ENCODE results near the gene PPP1R27.

The PPP1R27 gene

DNA sequence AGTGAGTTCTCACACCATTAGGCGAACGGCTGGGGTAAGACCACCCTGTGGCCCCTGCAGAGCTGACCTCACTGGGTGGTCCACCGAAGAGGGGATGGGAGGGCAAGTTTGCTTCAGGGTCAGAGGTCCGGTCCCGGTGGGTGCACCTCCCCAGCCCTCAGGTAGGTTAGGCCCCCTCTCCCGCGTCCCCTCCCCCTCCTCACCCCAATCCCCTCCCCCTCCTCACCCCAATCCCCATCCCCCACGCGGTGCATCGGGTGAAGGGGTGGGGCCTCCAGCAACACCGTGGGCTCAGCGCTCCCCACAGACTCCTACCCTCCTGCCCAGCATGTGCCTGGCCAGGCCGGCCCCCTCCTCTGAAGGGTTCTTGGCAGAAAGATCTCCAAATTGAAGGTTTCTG, 15.1 kb downstream of the PPP1R27 start:
- no peak for DNase-seq

DNA sequence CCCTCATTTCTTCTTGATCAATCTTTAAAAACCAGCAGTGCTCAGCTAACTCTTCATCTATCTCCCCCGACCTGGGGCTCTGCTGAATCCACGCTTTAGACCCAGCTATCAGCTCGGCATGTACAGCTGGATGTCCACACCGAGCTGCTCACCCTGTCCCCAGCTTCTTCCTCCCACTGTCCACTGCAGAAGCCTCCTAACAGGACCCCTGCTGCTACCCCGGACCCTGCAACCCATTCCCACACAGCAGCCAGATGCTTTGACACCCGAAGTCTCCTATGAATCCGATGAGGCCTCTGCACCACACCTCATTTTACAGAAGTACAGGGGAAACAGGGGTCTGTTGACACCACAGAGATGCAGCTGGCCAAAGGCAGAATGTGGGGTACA, 17.1 kb downstream of the PPP1R27 start:
- DNase-seq: no peak

DNA sequence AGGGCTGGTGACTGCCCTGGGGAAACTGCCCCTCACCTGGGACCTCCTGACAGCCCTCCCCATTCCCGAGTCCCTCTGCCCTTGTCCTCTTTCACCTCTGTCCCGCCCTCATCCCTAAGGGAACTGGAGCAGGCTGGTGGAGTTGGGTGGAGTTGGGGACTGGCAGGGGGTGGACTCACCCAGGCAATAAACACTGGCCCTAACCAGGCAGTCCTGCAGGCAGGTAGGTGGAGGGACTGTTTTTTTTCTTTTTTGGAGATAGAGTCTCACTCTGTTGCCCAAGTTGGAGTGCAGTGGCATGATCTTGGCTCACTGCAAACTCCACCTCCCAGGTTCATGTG, 19.2 kb downstream of the PPP1R27 start:
- no peak for DNase-seq

DNA sequence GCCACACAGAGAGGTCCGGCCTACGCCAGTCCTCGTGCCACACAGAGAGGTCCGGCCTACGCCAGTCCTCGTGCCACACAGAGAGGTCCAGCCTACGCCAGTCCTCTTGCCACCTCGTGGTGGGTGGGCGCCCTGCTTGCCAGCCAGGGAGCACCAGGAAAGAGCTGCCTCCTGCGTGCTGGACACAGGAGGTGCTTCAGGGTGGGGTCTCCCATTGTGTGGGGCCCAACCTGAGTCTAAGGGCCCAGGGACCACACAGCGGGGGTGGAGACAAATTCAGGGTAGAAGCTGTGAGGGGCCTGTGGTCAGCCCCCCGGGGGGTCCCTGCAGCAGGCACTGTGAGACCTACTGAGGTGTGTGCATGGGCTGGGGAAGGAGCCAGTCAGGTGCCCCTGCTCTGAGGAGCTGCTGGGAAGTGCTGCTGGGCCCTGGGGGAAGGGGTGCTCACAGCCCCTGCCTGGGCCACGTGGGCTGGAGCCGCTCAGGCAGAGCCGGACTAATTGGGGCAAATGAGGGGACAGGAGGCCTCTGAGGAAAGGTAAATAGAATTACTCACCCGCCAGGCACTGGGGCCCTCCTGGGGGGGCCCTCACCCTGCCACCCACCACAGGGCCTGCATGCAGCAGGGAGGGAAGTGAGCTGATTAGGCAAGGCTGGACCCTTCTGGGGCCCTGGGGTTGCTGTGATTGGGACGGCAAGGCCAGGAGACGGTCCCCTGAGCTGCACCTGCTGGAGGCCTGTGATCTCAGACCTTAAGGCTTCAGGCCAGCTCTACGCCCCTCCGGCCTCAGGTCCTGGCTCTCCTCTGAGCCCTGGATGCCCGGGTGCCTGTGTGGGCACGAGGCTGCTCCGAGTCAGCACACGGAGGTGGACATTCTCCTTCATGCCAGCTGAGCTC, 19.9 kb downstream of the PPP1R27 start:
- no peak for DNase-seq

DNA sequence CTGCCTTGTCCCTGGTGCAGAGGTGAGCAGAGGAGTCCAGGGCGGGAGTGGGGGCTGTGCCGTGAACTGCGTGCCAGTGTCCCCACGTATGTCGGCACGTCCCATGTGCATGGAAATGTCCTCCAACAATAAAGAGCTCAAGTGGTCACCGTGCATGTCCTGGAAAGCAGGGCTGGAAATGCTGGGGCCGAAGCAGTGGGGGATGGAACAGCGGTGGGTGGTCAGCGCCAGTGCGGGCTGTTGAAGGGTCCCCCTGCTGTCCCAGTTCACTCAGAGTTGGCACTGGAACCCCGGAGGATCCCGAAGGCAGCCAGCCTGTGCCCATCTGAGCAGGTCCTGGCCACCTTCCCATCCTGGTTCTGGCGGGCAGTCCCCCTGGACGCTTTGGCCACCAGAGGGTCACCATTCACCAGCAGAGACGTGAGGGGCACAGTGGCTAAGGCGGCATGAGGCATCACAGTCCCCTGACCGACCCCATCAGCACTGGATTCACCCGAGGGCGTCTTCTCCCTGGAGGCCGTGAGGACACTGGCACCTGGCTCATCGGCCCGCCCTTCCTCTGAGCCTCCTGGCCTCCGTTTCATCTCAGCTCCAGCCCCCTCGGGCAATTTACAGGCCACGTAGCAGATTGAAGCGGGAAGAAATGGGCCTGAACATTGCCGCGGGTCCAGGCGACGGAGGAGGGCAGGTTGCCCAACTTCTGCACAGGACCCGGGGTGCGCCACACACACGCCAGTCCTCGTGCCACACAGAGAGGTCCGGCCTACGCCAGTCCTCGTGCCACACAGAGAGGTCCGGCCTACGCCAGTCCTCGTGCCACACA, 20.8 kb downstream of the PPP1R27 start:
- DNase-seq: no peak

DNA sequence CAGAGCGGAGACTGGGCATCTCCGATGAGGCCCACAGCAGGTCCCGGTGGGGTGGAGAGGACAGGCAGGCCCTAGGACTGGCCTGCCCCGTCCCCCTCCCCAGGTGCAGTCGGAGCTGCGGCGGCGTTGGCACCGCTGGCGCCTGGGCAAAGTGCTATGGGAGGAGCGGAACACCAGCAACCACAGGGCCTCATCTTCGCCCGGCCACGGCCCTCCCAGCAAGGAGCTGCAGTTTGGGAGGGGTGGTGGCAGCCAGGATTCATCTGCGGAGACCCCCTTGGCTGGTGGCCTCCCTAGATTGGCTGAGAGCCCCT, 21.5 kb downstream of the PPP1R27 start:
- no peak for DNase-seq

DNA sequence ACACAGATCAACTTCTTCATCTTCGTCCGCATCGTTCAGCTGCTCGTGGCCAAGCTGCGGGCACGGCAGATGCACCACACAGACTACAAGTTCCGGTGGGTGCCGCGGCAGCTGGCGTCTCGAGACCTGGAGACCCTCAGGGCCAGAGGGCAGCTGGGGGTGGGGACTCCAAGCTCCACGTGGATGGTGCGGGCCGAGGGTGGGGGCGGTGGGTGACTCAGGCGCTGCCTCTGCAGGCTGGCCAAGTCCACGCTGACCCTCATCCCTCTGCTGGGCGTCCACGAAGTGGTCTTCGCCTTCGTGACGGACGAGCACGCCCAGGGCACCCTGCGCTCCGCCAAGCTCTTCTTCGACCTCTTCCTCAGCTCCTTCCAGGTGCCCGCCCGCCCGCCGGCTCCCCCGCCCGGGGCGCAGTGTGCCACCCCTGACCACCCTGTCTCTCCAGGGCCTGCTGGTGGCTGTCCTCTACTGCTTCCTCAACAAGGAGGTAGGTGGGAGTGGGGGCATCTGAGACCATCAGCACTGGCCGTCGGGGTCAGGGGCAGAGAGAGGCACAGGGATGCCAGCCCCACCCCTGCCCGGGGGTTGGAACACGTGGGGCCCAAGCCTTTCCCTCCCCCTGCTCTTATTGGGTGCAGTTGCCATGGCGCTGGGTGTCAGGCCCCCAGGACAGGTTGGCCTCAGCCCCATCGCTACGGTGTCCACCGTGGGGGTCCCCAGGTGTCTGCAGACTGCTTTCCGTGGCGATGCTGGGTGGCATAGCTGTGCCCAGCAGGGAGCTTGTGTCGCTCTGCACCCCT, 22.1 kb downstream of the PPP1R27 start:
- DNase-seq: no peak

DNA sequence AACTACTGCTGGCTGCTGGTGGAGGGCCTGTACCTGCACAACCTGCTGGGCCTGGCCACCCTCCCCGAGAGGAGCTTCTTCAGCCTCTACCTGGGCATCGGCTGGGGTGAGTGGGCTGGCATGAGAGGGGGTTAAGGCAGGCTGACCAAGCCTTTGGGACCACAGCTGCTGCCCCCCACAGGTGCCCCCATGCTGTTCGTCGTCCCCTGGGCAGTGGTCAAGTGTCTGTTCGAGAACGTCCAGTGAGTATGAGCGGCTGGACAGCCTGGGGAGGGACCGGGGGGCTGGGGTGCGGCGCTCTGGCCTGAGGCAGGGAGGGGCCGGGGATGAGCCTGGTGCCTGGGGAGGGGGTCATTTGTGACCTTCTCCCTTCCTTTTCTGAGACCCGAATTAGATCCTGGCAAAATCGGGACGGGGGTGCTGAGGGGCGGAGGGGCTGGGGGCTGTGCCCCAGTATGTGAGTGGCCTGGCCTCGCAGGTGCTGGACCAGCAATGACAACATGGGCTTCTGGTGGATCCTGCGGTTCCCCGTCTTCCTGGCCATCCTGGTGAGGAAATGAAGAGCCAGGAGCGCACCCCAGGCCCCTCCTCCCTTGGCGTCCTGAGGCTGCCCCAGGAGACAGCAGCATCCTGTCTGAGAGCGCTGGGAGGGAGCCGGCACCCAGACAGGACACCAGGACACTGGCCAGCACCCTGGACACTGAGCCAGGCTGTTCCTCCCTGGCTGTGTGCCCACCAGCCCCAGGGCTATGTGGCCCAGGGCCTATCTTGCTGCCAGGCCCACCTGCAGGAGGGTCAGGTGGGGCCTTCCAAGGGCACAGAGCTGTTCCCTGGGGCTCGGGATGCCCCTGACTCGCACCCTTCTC, 22.9 kb downstream of the PPP1R27 start:
- no peak for DNase-seq

DNA sequence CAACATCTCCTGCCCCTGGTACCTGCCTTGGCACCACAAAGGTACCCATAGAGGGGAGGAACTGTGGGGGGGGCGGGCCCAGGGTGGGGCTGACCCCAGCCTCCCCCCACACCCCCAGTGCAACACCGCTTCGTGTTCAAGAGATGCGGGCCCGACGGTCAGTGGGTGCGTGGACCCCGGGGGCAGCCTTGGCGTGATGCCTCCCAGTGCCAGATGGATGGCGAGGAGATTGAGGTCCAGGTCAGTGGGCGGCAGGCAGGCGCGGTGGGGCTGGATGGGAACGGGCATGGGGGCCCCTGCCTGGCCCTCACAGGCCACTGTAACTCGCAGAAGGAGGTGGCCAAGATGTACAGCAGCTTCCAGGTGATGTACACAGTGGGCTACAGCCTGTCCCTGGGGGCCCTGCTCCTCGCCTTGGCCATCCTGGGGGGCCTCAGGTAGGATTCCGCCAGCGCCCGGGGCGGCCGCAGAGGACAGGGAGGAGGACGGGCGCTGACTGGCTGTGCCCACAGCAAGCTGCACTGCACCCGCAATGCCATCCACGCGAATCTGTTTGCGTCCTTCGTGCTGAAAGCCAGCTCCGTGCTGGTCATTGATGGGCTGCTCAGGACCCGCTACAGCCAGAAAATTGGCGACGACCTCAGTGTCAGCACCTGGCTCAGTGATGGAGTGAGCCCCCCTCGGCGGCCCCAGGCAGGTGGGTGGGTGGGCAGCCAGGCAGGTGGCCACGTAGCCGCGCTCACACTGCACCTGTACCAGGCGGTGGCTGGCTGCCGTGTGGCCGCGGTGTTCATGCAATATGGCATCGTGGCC, 23.8 kb downstream of the PPP1R27 start:
- DNase-seq: no peak

DNA sequence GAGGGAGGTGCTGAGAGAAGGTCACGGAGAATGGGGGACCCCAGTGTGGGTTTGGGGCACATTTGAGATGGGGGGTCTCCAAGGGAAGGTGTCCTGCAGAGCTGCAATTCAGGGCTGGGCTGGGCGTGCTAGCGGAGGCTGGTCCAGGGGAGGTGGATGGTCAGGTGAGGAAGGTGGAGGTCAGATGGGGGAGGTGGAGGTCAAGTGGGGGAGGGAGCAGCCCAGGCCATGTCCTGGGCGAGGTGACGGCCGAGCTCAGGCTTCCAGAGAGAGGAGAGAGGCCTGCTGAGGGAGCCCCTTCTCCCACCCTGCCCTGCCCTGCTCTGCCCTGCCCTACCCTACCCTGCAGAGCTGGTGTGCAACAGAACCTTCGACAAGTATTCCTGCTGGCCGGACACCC, 24.4 kb downstream of the PPP1R27 start:
- DNase-seq: no peak

DNA sequence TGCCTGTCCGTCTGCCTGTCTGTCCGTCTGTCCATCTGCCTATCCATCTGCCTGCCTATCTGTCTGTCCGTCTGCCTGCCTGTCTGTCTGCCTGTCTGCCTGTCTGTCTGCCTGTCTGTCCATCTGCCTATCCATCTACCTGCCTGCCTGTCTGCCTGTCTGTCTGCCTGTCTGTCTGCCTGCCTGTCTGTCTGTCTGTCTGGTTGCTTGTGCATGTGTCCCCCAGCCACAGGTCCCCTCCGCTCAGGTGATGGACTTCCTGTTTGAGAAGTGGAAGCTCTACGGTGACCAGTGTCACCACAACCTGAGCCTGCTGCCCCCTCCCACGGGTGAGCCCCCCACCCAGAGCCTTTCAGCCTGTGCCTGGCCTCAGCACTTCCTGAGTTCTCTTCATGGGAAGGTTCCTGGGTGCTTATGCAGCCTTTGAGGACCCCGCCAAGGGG, 25.3 kb downstream of the PPP1R27 start:
- no peak for DNase-seq

DNA sequence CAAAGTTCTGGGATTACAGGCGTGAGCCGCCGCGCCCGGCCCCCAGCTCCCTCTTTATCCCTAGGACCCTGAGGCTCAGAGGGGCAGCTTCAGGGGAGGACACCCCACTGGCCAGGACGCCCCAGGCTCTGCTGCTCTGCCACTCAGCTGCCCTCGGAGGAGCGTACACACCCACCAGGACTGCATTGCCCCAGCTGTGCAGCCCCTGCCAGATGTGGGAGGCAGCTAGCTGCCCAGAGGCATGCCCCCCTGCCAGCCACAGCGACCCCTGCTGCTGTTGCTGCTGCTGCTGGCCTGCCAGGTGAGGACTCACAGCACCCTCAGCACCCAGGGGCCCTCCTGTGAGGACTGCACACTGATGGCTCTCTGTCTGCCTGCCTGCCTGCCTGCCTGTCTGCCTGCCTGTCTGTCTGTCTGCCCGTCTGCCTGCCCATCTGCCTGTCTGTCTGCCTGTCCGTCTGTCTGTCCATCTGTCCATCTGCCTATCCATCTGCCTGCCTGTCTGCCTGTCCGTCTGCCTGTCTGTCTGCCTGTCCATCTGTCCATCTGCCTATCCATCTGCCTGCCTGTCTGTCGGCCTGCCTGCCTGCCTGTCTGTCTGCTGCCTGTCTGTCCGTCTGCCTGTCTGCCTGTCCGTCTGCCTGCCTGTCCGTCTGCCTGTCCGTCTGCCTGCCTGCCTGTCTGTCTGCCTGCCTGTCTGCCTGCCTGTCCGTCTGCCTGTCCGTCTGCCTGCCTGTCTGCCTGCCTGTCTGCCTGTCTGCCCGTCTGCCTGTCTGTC, 25.9 kb downstream of the PPP1R27 start:
- no peak for DNase-seq

DNA sequence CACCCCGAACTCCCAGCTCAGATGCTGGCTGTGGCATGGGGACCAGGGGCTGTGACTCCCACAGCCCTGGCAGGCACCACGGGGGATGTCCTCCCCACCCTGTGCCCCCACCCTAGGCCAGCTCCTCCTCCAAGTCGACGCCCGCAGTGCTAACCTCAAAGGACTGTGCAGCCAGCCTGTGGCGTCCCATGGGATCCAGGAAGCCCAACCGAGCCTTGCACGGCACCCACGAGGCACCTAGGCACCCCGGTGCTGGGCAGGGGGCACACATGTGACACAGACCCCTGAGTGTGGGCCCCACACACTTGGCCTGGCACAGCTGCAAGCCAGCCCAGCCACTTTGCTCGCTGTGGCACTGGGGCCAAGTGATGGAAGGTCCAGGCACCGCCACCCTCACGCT, 27.0 kb downstream of the PPP1R27 start:
- DNase-seq: no peak

DNA sequence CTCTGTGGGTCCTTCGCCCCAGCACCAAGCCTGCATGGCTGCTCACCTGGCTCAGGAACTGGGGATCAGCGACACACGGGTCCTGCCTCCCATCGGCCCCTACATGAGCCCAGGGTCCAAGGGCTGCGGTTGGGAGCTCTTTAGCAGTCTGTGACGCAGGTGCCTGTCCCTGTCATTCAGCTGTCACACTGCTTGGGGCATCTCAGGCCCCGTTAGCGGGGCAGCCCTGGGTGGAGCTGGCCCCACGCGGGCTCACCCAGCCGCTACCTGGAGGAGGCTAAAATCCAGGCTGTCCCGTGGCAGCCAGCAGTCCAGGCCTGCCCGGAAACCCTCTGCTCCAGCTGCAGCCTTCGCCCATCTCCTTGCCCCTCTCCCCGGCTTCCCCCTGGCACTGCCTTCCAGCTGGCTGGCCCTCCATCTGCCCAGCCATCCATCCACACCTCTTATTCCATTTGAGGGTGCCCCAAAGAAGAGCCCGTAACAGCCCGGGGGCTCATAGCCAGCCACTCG, 27.6 kb downstream of the PPP1R27 start:
- DNase-seq: no peak

DNA sequence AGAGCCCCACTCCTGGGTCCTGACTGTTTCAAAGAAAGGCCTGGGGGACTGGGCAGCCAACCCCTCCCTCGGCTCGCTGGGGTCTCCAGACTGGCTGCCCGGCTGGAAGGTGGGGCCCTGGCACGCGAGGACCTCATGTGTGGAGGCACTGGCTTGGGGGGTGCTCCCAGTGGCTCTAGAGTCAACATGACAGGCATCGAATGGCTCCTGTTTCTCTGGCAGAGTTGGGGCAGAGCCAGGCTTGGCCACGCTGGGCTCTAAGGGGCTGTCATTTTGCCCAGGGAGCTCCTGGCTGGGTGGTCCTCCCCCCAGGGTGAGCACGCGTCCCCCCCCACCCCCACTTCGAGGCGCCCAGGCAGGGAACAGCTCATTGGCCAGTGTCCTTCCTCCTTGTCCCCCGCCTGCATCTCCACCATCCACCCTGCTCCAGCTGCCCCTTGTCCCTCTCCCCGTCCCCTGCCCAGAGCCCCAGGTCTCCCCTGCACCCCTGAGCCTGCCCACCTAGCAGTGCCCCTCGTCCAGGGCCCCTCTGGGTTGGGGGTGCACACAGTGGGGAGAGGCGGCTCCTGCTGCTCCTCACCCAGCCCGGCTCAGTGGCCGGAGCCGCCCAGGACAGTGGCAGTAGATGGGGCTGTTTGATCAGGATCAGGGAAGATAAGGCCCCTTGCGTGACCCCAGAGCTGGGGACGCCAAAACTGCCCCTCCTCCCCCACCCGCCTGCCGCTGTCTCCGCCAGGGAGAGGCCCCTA, 28.2 kb downstream of the PPP1R27 start:
- DNase-seq: no peak

DNA sequence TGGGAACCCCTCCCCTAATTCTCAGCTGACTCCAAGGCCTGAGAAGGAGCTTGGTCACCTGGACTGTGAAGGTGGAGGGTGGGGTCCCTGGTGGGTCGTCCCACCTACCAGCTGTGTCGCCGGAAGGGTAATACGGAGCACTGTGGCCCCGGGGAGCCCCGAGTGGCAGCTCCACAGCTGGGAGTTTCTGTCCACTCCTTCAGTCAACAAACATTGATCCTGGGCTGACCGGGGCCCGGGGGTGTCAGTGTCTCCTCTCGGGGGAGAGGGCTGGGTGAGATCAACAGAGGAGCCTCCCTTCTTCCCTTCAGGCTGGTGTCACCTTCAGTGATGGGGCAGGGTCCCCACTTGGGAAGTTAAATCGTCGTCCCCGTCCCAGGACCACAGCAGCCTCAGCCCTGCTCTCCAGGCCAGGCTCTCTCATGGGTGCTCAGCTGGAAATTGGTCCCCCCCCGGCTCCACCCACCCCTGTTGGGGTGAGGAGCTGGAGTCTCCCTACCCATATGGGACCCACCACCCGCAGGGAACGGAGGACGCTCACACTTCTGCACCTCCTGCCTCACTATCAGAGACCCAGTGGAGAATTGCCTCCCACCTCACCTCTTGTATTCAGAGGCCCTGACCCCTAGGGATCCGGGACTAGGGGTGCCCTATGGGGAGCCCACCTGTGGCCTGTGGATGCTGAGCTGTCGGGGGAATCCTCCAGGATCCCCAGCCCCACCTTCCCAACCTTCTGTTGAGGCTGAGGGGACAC, 29.0 kb downstream of the PPP1R27 start:
- DNase-seq: no peak

DNA sequence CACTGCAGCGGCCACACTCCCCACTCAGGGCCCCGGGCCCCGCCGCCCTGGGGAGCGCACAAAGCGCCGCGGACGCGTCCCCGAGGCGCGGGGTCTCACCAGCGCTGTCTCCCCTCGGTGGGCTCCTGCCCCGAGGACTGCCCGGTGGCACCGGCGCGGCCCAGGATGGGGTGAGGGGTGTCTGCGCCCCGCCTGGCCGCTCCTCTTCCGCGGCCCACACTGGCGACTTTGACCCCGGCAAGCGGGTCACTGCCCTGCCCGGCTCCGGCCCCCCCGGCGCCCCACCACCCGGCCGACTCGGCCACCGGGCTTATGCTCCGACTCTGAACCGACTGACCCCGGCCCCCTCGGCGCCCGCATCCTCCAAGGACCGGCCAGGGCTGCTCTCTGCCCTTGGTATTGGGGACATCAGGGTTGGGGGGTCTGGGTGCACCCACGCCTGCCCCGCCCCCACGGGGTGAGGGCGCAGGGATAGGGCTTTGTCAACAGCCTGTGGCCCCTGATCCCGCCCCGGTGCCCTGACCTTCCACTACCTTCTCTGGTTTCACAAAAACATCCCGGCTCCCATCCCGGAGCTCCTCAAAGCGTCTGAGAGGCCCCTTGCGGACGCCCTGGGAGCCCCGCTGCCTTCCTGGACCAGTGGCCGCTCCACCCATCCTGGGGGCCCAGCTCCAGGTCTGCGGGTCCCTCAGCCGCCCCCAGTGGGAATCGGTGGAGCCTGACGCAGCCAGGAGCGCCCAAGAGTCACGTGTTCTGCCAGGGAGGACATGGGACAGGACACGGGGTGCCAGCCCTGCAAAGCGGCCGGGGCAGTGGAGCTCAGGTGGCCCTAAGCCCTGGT, 30.1 kb downstream of the PPP1R27 start:
- DNase-seq: no peak

Data from effector CD8-positive, alpha-beta T cell (primary cell).